Measurements from ENCODE around the gene HHIPL1.
A peak's percentile ranks its signal among the peaks of the same experiment; 100 is the strongest.

The HHIPL1 gene

GRCh38 chr14:99677231-99678140 is 32.6 kb downstream of the HHIPL1 start:
- no peak for DNase-seq

GRCh38 chr14:99678198-99678597 is 33.3 kb downstream of the HHIPL1 start:
- DNase-seq = no peak

GRCh38 chr14:99679111-99679510 is 34.2 kb downstream of the HHIPL1 start:
- no peak for DNase-seq

- no peak for DNase-seq
Measured at GRCh38 chr14:99679543-99679942, 34.6 kb downstream of the HHIPL1 start.

- no peak for DNase-seq
Measured at GRCh38 chr14:99679996-99680395, 35.1 kb downstream of the HHIPL1 start.

GRCh38 chr14:99681101-99681831 is 36.3 kb downstream of the HHIPL1 start:
- no peak for DNase-seq

GRCh38 chr14:99681832-99682148 is 36.9 kb downstream of the HHIPL1 start:
- no peak for DNase-seq

- peak; percentile 49 for DNase-seq
Measured at GRCh38 chr14:99682809-99683618, 38.1 kb downstream of the HHIPL1 start.

GRCh38 chr14:99683619-99684409 is 38.9 kb downstream of the HHIPL1 start, which contains the start of gene CYP46A1:
TSS of gene CYP46A1 (plus strand) at chr14:99684298. CDS start at chr14:99684418, 120 bp downstream.
- DNase-seq = peak; percentile 97

GRCh38 chr14:99684410-99684934 is 39.5 kb downstream of the HHIPL1 start:
- DNase-seq = no peak

- no peak for DNase-seq
Measured at GRCh38 chr14:99685151-99685591, 40.2 kb downstream of the HHIPL1 start.

GRCh38 chr14:99685596-99685995 is 40.7 kb downstream of the HHIPL1 start:
- DNase-seq = no peak

- no peak for DNase-seq
Measured at GRCh38 chr14:99686557-99687283, 41.8 kb downstream of the HHIPL1 start.

- no peak for DNase-seq
Measured at GRCh38 chr14:99687284-99688209, 42.6 kb downstream of the HHIPL1 start.

- DNase-seq = no peak
Measured at GRCh38 chr14:99688210-99688581, 43.3 kb downstream of the HHIPL1 start.

GRCh38 chr14:99688629-99689028 is 43.7 kb downstream of the HHIPL1 start:
- no peak for DNase-seq

- DNase-seq = no peak
Measured at GRCh38 chr14:99689266-99690236, 44.6 kb downstream of the HHIPL1 start.

GRCh38 chr14:99690636-99691035 is 45.7 kb downstream of the HHIPL1 start:
- DNase-seq = no peak
